Activated CD8-positive, alpha-beta T cell treated with anti-CD3 and anti-CD28 coated beads for 36 hours (primary cell): ENCODE data around the gene CACNG4. TPM values are rescaled to one million over a fixed set of nuclear protein-coding genes. Genes with fewer than 3 reads are reported as not detected.

ENCODE experiments used
- ATAC-seq: fragments of 200-7000 bp; cut with Tn5 transposase; one replicate; pipeline ENCODE4 v1.10.0; 2021; ENCODE audit warnings: mild to moderate bottlenecking, moderate library complexity
- CTCF ChIA-PET: fragments of 350-600 bp; sonication (Branson Sonifier 250); formaldehyde crosslinking; loops from one replicate; lab custom pipeline; 2021; ENCODE audit warnings: antibody characterized with exemption; lab: Charles Lee
- POLR2A ChIA-PET: fragments of 350-600 bp; sonication (Branson Sonifier 250); formaldehyde crosslinking; loops from one replicate; lab custom pipeline; 2021; ENCODE audit warnings: antibody characterized with exemption; lab: Charles Lee
- DNase-seq: peaks from one replicate; pipeline ENCODE4 v3.0.0-alpha.2; 2020
- H3K27ac Mint-ChIP-seq: one replicate; pipeline ENCODE4 v1.8.0; 2021; ENCODE audit warnings: mild to moderate bottlenecking, mixed read lengths
- H3K27me3 Mint-ChIP-seq: one replicate; pipeline ENCODE4 v1.8.0; 2021; ENCODE audit warnings: mixed read lengths
- H3K36me3 Mint-ChIP-seq: one replicate; pipeline ENCODE4 v1.8.0; 2021; ENCODE audit warnings: low read depth, mixed read lengths
- H3K4me1 Mint-ChIP-seq: one replicate; pipeline ENCODE4 v1.8.0; 2021; ENCODE audit warnings: low read depth, mixed read lengths
- H3K4me3 Mint-ChIP-seq: one replicate; pipeline ENCODE4 v1.8.0; 2021; ENCODE audit warnings: mild to moderate bottlenecking, moderate library complexity, mixed read lengths
- H3K9me3 Mint-ChIP-seq: one replicate; pipeline ENCODE4 v1.8.0; 2021; ENCODE audit warnings: mixed read lengths
- intact Hi-C: fragments of 100-400 bp; cut with micrococcal nuclease; formaldehyde crosslinking; loops from one replicate; pipeline ENCODE4 v1.10.0; 2022
- total RNA-seq, 2 experiments: library from RNA; stranded (reverse); gene quantifications; one replicate each; pipeline ENCODE4 v1.2.3, GENCODE V29; 2021
- TF ChIP-seq, protein P1 (sequence below): fragments of 200-600 bp; IDR thresholded peaks from one replicate; pipeline ENCODE4 v1.8.0; 2022; ENCODE audit warnings: antibody characterized with exemption, mild to moderate bottlenecking

The CACNG4 gene
- total RNA-seq, 2 experiments from 2014 or later, result not detected

DNA sequence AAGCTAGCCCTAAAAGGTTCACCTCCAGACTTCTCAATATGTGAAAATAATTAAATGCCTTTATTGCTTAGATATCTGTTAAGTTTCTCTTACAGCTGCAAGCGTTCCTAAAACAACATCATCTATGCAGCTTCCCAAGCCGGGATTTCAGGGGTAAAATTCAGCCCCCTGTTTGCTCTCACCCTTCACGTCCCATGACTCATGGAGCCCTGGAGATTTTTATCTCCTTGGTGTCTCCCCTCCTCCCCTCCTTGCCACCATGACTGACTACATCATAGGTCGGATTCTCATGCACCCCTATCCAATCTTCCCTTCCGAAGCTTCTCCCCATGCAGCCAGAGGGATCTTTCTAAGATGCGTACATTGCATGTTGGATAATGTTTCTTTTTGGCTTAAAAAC, 21.0 kb upstream of the CACNG4 start:
- H3K36me3 Mint-ChIP-seq, result no peaks in the 10 kb centered on the region
- no peaks in the 10 kb centered on the region for H3K4me1 Mint-ChIP-seq
- H3K9me3 Mint-ChIP-seq, result no peaks in the 10 kb centered on the region
- ATAC-seq, result no peak
- TF ChIP-seq, protein P1, sequence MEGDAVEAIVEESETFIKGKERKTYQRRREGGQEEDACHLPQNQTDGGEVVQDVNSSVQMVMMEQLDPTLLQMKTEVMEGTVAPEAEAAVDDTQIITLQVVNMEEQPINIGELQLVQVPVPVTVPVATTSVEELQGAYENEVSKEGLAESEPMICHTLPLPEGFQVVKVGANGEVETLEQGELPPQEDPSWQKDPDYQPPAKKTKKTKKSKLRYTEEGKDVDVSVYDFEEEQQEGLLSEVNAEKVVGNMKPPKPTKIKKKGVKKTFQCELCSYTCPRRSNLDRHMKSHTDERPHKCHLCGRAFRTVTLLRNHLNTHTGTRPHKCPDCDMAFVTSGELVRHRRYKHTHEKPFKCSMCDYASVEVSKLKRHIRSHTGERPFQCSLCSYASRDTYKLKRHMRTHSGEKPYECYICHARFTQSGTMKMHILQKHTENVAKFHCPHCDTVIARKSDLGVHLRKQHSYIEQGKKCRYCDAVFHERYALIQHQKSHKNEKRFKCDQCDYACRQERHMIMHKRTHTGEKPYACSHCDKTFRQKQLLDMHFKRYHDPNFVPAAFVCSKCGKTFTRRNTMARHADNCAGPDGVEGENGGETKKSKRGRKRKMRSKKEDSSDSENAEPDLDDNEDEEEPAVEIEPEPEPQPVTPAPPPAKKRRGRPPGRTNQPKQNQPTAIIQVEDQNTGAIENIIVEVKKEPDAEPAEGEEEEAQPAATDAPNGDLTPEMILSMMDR, result no peak
- DNase-seq, result no peak
- H3K27me3 Mint-ChIP-seq, result peaks cover 48% of the 10 kb centered on the region
- ChIA-PET CTCF (no interaction called here), POLR2A (no interaction called here)
- H3K4me3 Mint-ChIP-seq, result no peak overlapping the region
- intact Hi-C loops, result no loop called here
- no peak overlapping the region for H3K27ac Mint-ChIP-seq

DNA sequence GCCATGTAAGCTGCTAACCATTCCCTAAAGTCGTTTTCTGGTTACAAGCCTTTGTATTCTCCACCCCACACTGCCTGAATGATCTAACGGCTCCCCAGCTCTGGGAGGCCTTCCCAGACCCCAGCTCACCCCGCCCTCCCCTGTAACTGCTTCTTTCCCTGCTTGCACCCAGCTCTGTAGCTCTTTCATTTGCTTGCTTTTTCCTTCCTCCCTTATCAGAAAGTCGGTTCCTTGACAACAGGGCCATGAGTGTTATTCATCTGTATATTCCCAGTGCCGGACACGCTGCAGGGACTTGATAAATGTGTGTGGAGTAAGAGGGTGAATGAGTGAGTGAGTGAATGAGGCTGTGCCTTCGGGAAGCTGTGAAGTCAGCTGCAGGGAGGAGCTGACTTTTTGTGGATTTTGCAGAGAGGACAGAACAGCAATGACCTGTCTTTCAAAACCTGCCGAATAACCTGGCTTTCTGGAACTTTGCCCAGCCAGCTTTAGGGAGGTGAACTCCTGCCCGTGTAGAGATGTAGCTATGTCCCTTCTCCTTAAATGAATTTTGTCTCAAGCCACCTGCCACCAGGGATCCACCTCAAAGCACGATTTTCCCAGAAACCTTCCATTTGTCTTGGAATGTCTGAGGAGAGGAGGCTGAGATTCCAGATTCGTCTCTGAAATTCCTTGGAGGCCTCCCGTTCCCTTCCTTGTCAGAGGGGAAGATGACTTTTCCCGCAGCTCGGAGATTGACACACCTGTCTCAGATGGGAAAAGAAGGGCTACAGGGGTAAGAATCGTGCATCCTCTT, 20.0 kb upstream of the CACNG4 start:
- CTCF ChIA-PET, result no interaction called here
- no peak overlapping the region for H3K27ac Mint-ChIP-seq
- ATAC-seq (no peak), DNase-seq (no peak)
- intact Hi-C loops, result no loop called here
- H3K9me3 Mint-ChIP-seq, result no peaks in the 10 kb centered on the region
- H3K36me3 Mint-ChIP-seq, result no peaks in the 10 kb centered on the region
- no peak overlapping the region for H3K4me3 Mint-ChIP-seq
- TF ChIP-seq, protein P1, result no peak
- POLR2A ChIA-PET, result no interaction called here
- H3K27me3 Mint-ChIP-seq, result peaks cover 52% of the 10 kb centered on the region
- H3K4me1 Mint-ChIP-seq, result no peaks in the 10 kb centered on the region

DNA sequence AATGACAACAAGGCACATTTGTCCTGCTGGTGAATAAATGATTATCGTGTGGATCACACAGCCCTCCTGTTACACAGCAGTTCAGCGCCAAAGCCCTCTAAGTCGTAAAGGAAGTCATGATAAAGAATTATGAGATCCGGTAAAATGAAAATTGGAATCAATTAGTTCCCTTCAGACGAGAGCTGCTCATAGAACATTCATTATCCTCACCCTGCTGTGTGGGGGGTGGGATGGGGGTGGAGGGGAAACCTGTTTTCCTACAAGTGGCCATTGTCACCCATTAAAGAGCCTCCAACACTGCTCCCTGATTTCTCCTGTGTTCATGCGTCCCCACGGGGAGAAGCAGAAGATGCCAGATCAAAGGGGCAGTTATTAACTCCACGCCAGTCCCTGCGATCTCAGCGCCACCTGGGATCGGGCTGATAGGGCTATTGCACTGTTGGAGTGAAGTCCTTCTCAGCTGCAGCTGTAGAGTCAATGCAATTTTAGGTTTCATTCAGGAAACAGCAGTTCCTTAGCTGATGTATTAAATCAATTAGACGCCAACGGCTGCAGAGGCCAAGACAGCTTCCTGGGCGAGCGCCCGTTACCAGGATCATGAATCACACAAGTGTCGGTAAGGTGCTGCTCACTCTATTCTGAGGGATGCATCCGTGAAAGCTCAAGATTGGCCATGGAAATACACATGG, 19.2 kb upstream of the CACNG4 start:
- intact Hi-C loops, result no loop called here

DNA sequence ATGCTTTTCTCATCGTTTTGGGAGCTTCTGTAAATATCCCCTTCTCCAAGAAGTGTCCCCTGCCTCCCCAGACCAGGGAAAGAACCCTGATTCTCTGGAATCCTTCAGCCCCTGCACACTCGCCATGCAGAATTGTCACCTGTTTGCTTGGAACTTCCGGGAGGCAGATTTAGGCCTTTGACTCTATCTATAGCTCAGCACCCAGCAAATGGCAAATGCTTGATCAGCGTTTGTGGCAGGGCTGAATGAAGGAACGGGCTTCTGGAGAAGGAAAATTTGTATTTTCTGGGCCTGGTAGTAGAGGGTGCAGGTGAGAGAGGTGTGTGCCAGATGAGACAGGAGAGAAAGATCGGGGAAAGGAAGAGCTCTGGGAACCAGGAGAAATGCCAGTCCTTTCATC, 18.3 kb upstream of the CACNG4 start:
- H3K9me3 Mint-ChIP-seq, result no peaks in the 10 kb centered on the region
- ChIA-PET CTCF (no interaction called here), POLR2A (no interaction called here)
- H3K27me3 Mint-ChIP-seq, result peaks cover 46% of the 10 kb centered on the region
- H3K27ac Mint-ChIP-seq, result no peak overlapping the region
- intact Hi-C loops, result no loop called here
- H3K4me1 Mint-ChIP-seq, result no peaks in the 10 kb centered on the region
- no peak overlapping the region for H3K4me3 Mint-ChIP-seq
- TF ChIP-seq, protein P1, result no peak
- no peaks in the 10 kb centered on the region for H3K36me3 Mint-ChIP-seq
- ATAC-seq, result no peak
- DNase-seq, result no peak

More for the DNA sequence above, 19.2 kb upstream of the CACNG4 start:
- CTCF ChIA-PET, result no interaction called here
- Mint-ChIP-seq H3K4me3 (no peak overlapping the region), H3K27ac (no peak overlapping the region), H3K9me3 (no peaks in the 10 kb centered on the region), H3K36me3 (no peaks in the 10 kb centered on the region), H3K4me1 (no peaks in the 10 kb centered on the region), H3K27me3 (peaks cover 49% of the 10 kb centered on the region)
- TF ChIP-seq, protein P1, result no peak
- no peak for DNase-seq
- POLR2A ChIA-PET, result no interaction called here
- ATAC-seq, result no peak

DNA sequence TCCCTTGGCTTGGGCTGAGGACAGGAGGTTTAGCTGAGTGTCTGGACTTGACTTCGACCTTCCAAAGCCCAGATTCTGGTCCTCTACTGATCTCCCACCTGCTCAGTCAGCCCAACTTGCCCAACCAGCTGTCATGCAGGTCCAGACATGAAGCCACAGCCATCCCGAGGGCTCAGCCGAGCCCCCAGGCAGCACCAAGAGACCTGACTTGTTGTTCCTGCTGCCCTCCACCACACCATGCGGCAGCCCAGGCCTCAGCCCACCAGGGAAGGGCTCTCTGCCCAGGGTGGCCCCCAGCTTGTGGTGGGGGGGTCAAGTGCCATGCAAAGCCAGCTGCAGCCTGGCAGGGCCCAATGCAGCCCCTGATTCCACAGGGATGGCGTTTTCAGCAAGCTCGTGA, 17.2 kb upstream of the CACNG4 start:
- H3K27me3 Mint-ChIP-seq, result peaks cover 38% of the 10 kb centered on the region
- no peaks in the 10 kb centered on the region for H3K36me3 Mint-ChIP-seq
- H3K27ac Mint-ChIP-seq, result no peak overlapping the region
- H3K4me1 Mint-ChIP-seq, result no peaks in the 10 kb centered on the region
- TF ChIP-seq, protein P1, result no peak
- intact Hi-C loops, result no loop called here
- CTCF ChIA-PET, result no interaction called here
- H3K9me3 Mint-ChIP-seq, result no peaks in the 10 kb centered on the region
- DNase-seq (no peak), ATAC-seq (no peak)
- POLR2A ChIA-PET, result interaction anchor here (0.6 kb wide), 1 partner anchor 452 kb away, joined by 3 read pairs; no protein-coding TSS in a partner anchor
- no peak overlapping the region for H3K4me3 Mint-ChIP-seq
